K562 (cell line): Measurements from ENCODE around the gene RNU5D-1. TPM values are rescaled to one million over a fixed set of nuclear protein-coding genes. Genes with fewer than 3 reads are reported as not detected.
A peak's percentile ranks its signal among the peaks of the same experiment; 100 is the strongest.

Experiments
- ARNT ChIP-seq, 2 experiments: fragments of 450-650 bp; IDR thresholded peaks; 2 replicates each; pipeline ENCODE4 v1.6.1; 2016; ENCODE audit warnings: mild to moderate bottlenecking in 1 of 2
- CBFA2T3 ChIP-seq: fragments of 450-650 bp; IDR thresholded peaks from 2 replicates; pipeline ENCODE4 v1.6.1; 2017
- CHD1 ChIP-seq: fragments of 200-600 bp; sonication (generic); IDR thresholded peaks from one replicate; pipeline ENCODE4 v1.6.1; 2012; ENCODE audit warnings: mild to moderate bottlenecking, moderate library complexity, low read length, inconsistent platforms
- CREM ChIP-seq: IDR thresholded peaks from 2 replicates; pipeline ENCODE4 v1.6.1; 2014; ENCODE audit warnings: antibody characterized with exemption, low read depth
- FOXA1 ChIP-seq: fragments of 450-650 bp; IDR thresholded peaks from 2 replicates; pipeline ENCODE4 v1.6.1; 2016; ENCODE audit warnings: mild to moderate bottlenecking, borderline replicate concordance
- HMG20B ChIP-seq: fragments of 250-450 bp; sonication (Bioruptor Pico); IDR thresholded peaks from 2 replicates; pipeline ENCODE4 v1.5.0; 2021; ENCODE audit warnings: mild to moderate bottlenecking
- HOMEZ ChIP-seq: fragments of 250-450 bp; sonication (Bioruptor Pico); IDR thresholded peaks from 2 replicates; pipeline ENCODE4 v1.4.0; 2020; ENCODE audit warnings: mild to moderate bottlenecking, moderate library complexity
- KDM5B ChIP-seq: fragments of 200-600 bp; sonication (generic); IDR thresholded peaks from 2 replicates; pipeline ENCODE4 v1.6.1; 2012; ENCODE audit warnings: low read depth, mild to moderate bottlenecking, moderate library complexity, low read length, control low read depth, inconsistent platforms; ENCODE audit not compliant: insufficient replicate concordance
- KLF13 ChIP-seq: fragments of 450-650 bp; IDR thresholded peaks from 2 replicates; pipeline ENCODE4 v1.6.1; 2016; ENCODE audit warnings: missing genetic modification characterization, low read depth, mild to moderate bottlenecking, missing compliant biosample characterization, moderate library complexity, borderline replicate concordance
- KLF6 ChIP-seq: fragments of 250-450 bp; sonication (Bioruptor Pico); IDR thresholded peaks from 2 replicates; pipeline ENCODE4 v1.4.0; 2020; ENCODE audit warnings: mild to moderate bottlenecking, moderate library complexity, borderline replicate concordance
- L3MBTL2 ChIP-seq: fragments of 450-650 bp; IDR thresholded peaks from 2 replicates; pipeline ENCODE4 v1.6.1; 2016; ENCODE audit warnings: mild to moderate bottlenecking, moderate library complexity
- MAFK ChIP-seq: IDR thresholded peaks from 2 replicates; pipeline ENCODE4 v1.6.1; 2011; ENCODE audit warnings: low read length, improper control_type of control experiment
- MLLT1 ChIP-seq, 2 experiments: fragments of 450-650 bp; IDR thresholded peaks; 2 replicates each; pipeline ENCODE4 v1.6.1; 2016
- NFE2 ChIP-seq: IDR thresholded peaks from 2 replicates; pipeline ENCODE4 v1.6.1; 2014; ENCODE audit warnings: antibody characterized with exemption, low read depth
- NFIX ChIP-seq: fragments of 250-450 bp; sonication (Bioruptor Pico); IDR thresholded peaks from 2 replicates; pipeline ENCODE4 v1.4.0; 2020; ENCODE audit warnings: low read depth, mild to moderate bottlenecking, moderate library complexity
- SETDB1 ChIP-seq: IDR thresholded peaks from one replicate; pipeline ENCODE4 v1.6.1; 2012; ENCODE audit warnings: low read length, control low read depth, inconsistent platforms
- SMAD1 ChIP-seq: fragments of 150-350 bp; IDR thresholded peaks from 2 replicates; pipeline ENCODE4 v1.6.1; 2014; ENCODE audit warnings: low read length, low read depth; ENCODE audit not compliant: partially characterized antibody
- SMARCB1 ChIP-seq: IDR thresholded peaks from 2 replicates; pipeline ENCODE4 v1.6.1; 2011; ENCODE audit warnings: improper control_type of control experiment, low read depth; ENCODE audit not compliant: insufficient read length
- SUPT5H ChIP-seq: fragments of 450-650 bp; IDR thresholded peaks from 2 replicates; pipeline ENCODE4 v1.6.1; 2016
- ZEB2 ChIP-seq: fragments of 450-650 bp; IDR thresholded peaks from 2 replicates; pipeline ENCODE4 v1.6.1; 2016
- ZFP30 ChIP-seq: fragments of 250-450 bp; sonication (Bioruptor Pico); IDR thresholded peaks from 2 replicates; pipeline ENCODE4 v1.8.0; 2022; ENCODE audit warnings: moderate library complexity, mild to moderate bottlenecking, inconsistent platforms, borderline replicate concordance
- ZNF408 ChIP-seq: fragments of 250-450 bp; sonication (Bioruptor Pico); IDR thresholded peaks from 2 replicates; pipeline ENCODE4 v1.4.0; 2020; ENCODE audit warnings: low read depth, mild to moderate bottlenecking, moderate library complexity
- ZNF778 ChIP-seq: fragments of 450-650 bp; formaldehyde crosslinking; IDR thresholded peaks from 2 replicates; pipeline ENCODE4 v1.4.0; 2020; ENCODE audit warnings: mild to moderate bottlenecking, moderate library complexity
- ZZZ3 ChIP-seq: fragments of 450-650 bp; IDR thresholded peaks from 2 replicates; pipeline ENCODE4 v1.6.1; 2016; ENCODE audit warnings: antibody characterized with exemption, mild to moderate bottlenecking, moderate library complexity
- polyA plus RNA-seq, 8 experiments: library from polyadenylated mRNA; depleted of rRNA in 4 of 8; stranded (reverse) in 5 of 8; unstranded in 3 of 8; fragments of >200 nt; fragmentation: Nextera tagmentation in 2 of 8; fragmentation: Illumina TruSeq in 1 of 8; extraction: Ambion mirVana in 2 of 8; extraction: Trizol in 1 of 8; gene quantifications; 2 replicates each; pipeline versions ENCODE4 v1.2.1 to v1.2.3, GENCODE V29; 2011 to 2014; ENCODE audit warnings: inconsistent platforms in 1 of 8, missing spikeins in 1 of 8
- total RNA-seq, 7 experiments: library from RNA; depleted of rRNA in 6 of 7; stranded (reverse); fragments of >200 nt in 6 of 7; fragmentation: Illumina TruSeq in 2 of 7; extraction: Trizol in 2 of 7; gene quantifications; 2 replicates each; pipeline versions ENCODE4 v1.2.1 to v1.2.3, GENCODE V29; 2011 to 2021; ENCODE audit warnings: low replicate concordance in 1 of 7
- TF ChIP-seq, protein P1 (sequence below): sonication (generic); formaldehyde crosslinking; IDR thresholded peaks from 2 replicates; pipeline ENCODE4 v1.8.0; 2022; ENCODE audit warnings: mild to moderate bottlenecking, missing genetic modification reagents
- TF ChIP-seq, protein P2 (sequence below): IDR thresholded peaks from 2 replicates; pipeline ENCODE4 v1.6.1; 2011; ENCODE audit not compliant: insufficient read length; ENCODE audit errors: extremely low read depth

The RNU5D-1 gene
- total and polyA plus RNA-seq, 9 of the 15 experiments (the other 6 are each of a cell fraction or from before 2014, with no cell fraction given) = under 0.01 TPM; not detected in 8

GRCh38 chr1:44721485-44722361 lies 9.2 kb downstream of the RNU5D-1 start (continued):
- TF ChIP-seq ARNT (IDR thresholded peaks at IDR 0.05) = peak; percentile 99
- peak; percentile 98; the same call in 1 of the 2 replicates for TF ChIP-seq ZFP30 (CRISPR knock-in tag)
- TF ChIP-seq SMARCB1 = no peak
- no peak for TF ChIP-seq HOMEZ (CRISPR knock-in tag)
- peak; percentile 99 for TF ChIP-seq HMG20B (CRISPR knock-in tag)
- TF ChIP-seq NFE2 = peak; percentile 44; the same call in 1 of the 2 replicates
- no peak for TF ChIP-seq FOXA1
- TF ChIP-seq ZZZ3 = peak; percentile 14; the same call in 1 of the 2 replicates
- peak; percentile 98 to 99 for TF ChIP-seq MLLT1 (IDR thresholded peaks at IDR 0.05)
- TF ChIP-seq CBFA2T3 = peak; percentile 66
- peak; percentile 86 for TF ChIP-seq KLF6 (CRISPR knock-in tag)
- no peak for TF ChIP-seq CHD1
- TF ChIP-seq KLF13 (tag) = peak; percentile 94
- peak; percentile 79 for TF ChIP-seq CREM
- TF ChIP-seq ZNF778 (CRISPR knock-in tag) = no peak
- TF ChIP-seq SMAD1 = peak; percentile 100
- peak; percentile 47 for TF ChIP-seq ZEB2
- TF ChIP-seq, protein P1, sequence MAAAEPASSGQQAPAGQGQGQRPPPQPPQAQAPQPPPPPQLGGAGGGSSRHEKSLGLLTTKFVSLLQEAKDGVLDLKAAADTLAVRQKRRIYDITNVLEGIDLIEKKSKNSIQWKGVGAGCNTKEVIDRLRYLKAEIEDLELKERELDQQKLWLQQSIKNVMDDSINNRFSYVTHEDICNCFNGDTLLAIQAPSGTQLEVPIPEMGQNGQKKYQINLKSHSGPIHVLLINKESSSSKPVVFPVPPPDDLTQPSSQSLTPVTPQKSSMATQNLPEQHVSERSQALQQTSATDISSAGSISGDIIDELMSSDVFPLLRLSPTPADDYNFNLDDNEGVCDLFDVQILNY = peak; percentile 99
- TF ChIP-seq NFIX (CRISPR knock-in tag) = peak; percentile 36; the same call in 1 of the 2 replicates
- peak; percentile 100 for TF ChIP-seq SUPT5H
- peak; percentile 37; the same call in 1 of the 2 replicates for TF ChIP-seq ZNF408 (CRISPR knock-in tag)
- TF ChIP-seq MAFK = peak; percentile 59; the same call in 1 of the 2 replicates
- TF ChIP-seq, protein P2, sequence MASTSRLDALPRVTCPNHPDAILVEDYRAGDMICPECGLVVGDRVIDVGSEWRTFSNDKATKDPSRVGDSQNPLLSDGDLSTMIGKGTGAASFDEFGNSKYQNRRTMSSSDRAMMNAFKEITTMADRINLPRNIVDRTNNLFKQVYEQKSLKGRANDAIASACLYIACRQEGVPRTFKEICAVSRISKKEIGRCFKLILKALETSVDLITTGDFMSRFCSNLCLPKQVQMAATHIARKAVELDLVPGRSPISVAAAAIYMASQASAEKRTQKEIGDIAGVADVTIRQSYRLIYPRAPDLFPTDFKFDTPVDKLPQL = peak; percentile 100
- TF ChIP-seq L3MBTL2 = peak; percentile 95
- peak; percentile 37 for TF ChIP-seq SETDB1
- peak; percentile 100 for TF ChIP-seq KDM5B
